GM19397 (cell line): ENCODE data around the gene MOGAT2.
"Not testable (repeated sequence)": the region's sequence is repeated elsewhere in the genome, so short reads cannot be mapped to it uniquely, and the experiment has no call there.

Experiments used
- ATAC-seq: cut with Tn5 transposase; IDR thresholded peaks from one replicate; pipeline ENCODE4 v1.9.1; 2021; ENCODE audit warnings: mild to moderate bottlenecking, moderate library complexity; ENCODE audit not compliant: unreplicated experiment

MOGAT2 gene

DNA sequence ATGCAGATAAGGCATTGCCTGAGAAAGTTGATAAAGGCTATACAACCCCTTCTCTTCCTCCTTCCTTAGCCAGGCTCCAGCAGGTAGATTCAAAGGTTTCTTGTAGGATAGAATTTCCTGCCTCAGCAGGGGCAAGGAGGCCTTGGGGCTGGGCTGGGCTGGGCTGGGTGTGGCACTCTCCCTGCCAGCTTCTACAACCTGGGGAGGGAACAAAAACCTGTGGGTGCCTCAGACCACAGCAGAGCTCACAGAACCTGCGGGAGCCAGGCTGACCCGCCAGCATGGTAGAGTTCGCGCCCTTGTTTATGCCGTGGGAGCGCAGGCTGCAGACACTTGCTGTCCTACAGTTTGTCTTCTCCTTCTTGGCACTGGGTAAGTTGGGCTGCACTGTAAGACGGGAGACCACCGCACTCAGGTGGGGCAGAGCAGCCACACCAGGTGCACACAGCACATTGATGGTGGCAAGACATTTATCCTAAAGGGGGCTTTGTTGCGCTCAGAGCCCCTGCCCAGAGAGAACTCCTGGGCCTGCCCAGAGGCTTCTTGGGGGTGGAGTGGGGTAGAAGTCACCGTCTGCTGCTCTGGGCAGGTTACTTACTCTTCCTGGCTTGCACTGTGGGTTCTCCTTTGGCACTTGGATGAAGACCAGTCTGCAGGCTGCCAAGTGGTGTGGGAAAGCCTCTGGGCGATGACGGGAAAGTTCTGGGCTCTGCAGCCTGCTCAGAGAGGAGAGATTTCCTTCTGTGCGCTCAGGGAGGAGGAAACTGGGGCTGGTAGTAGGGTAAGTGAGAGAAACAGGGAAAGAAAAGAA is at the start of gene MOGAT2:
TSS of gene MOGAT2 (plus strand) at position 231 of the 811 bp plus-strand sequence. CDS start at position 282, 51 bp downstream.
- no peak for ATAC-seq

GRCh38 chr11:75668451-75669297 is 49.0 kb upstream of the MOGAT2 start, which contains the start of gene MAP6:
MAP6 (minus strand) TSS chr11:75669038; CDS start chr11:75668369, 669 bp downstream.
- peak; percentile 12 for ATAC-seq

GRCh38 chr11:75673977-75674582 is 43.6 kb upstream of the MOGAT2 start:
- no peak for ATAC-seq

DNA sequence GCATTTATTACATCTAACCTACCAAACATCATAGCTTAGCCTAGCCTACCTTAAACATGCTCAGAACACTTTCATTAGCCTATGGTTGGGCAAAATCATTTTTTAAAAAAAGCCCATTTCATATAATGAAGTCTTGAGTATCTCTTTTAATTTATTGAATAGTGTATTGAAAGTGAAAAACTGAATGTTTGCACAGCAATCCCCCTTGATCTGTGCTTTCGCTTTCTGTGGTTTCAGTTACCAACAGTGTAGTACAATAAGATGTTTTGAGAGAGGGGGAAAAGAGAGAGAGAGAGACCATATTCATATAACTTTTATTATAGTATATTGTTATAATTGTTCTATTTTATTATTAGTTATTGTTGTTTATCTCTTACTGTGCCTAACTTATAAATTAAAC is 40.4 kb upstream of the MOGAT2 start:
- ATAC-seq, result no peak

- no peak for ATAC-seq
Measured at GRCh38 chr11:75677909-75678308, 39.7 kb upstream of the MOGAT2 start.

DNA sequence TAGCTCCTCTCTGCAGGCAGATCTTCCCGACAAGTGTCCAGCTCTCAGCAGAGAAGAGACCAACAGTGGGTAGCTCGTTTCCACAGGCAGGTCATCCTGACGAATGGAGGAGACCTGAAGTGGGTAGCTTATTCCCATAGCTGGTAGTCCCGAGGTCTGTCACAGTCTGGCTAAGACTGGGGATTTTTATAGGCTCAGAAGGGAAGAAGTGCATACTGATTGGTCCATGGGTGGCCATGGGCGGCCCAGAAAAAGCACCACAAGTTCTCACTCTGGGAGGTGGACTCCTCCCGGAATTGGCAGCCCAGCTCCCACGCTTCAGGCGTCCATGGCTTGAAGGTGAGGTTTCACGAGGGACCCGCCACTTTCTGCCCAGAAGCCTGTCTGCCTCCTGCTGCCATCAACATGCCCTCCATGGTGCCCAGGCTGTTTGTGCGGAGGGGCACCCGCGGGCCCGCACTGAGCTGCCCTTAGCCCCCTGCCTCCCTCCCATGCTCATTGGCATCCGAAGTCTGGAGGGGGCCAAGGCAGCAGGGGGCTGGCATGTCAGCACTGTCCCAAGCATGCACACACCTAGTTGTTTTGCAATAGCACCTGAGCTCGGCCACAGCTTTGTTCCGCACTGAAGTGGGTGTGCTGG is 38.9 kb upstream of the MOGAT2 start:
- ATAC-seq, result no peak

DNA sequence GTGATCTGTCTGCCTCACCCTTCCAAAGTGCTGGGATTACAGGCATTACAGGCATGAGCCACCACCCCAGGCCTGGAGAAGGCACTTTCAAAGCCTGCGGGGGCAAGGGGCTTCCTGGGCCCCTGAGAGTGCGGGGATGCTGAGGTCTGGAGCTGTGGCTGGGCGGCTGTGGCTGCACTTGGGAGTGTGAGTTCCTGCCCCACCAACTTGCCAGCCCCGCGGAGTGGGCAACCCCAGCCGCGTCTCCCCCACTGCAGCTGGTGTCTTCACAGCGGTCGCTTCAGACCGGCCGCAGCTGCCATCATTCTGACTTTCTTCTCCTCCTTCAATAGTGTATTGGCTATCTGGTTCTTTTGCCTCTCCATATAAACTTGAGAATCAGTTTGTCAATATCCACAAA is 38.1 kb upstream of the MOGAT2 start:
- no peak for ATAC-seq

- not testable (repeated sequence) for ATAC-seq
Measured at GRCh38 chr11:75683856-75684255, 33.8 kb upstream of the MOGAT2 start.

DNA sequence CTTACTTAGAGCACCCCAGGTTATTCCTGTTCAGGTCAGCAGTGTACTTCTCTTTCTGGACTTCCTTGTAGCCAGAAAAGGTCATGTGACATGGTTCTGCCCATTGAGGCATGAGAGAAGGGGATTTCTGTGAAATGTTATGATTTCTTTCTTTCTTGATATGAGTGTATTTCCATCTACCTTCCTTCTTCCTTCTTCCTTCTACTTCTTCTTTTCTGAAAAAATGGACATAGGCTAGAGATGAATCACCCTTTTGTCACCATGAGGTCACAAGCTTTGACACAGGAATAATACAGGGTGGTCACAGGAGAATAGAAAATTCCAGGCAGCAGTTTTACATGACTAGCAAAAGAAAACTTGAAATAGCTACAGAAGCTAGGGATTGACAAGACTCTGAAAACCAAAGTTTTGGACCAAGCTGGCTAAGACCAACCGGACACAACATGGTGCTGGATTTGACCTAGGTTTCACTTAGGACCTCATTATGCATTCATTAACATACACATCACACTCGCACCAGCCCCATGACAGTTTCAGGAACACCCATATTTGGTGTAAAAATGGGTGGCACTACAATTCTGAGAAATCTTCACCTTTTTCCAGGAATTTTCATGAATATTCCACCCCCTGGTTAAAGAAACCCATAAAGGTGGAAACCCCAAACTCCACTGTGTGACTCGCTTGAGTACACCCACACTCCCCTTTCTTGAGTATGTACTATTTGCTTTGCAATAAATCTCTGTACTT is 27.6 kb upstream of the MOGAT2 start:
- ATAC-seq, result peak; percentile 56

DNA sequence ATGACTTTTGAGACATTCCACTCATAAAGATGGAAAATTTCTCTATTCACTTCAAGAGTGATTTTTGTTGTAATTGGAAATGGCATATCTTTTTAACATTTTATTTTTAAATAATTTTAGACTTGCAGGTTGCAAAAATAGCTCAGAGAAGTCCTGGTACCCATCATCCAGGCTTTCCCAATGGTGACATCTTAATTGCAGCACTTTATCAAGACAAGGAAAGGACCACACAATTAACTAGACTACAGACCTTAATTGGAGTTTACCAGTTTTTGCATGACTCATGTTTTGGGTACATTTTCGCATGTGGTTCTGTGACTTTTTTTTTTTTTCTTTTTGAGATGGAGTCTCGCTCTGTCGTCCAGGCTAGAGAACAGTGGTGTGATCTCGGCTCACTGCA is 25.8 kb upstream of the MOGAT2 start:
- no peak for ATAC-seq

- no peak for ATAC-seq
Measured at GRCh38 chr11:75697906-75698581, 19.6 kb upstream of the MOGAT2 start.

DNA sequence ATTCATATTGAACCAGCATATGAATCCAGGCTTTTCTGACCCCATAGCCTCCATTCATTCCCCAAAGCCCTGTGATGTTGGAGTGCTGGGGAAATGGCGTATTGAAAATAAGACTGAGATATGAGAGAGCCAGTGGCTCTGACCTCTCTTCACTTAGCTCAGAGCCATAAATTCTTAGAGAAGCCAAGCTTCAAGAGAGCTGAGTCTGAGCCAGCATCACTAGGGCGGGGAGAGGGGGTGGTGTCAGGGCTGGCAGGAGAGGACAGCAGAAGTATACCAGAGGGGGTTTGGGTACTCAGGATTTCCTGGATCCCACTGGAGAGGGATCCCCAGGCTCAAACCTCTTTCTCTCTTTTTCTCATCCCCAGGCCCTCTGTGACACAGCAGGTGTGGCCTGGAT is 16.7 kb upstream of the MOGAT2 start:
- no peak for ATAC-seq

DNA sequence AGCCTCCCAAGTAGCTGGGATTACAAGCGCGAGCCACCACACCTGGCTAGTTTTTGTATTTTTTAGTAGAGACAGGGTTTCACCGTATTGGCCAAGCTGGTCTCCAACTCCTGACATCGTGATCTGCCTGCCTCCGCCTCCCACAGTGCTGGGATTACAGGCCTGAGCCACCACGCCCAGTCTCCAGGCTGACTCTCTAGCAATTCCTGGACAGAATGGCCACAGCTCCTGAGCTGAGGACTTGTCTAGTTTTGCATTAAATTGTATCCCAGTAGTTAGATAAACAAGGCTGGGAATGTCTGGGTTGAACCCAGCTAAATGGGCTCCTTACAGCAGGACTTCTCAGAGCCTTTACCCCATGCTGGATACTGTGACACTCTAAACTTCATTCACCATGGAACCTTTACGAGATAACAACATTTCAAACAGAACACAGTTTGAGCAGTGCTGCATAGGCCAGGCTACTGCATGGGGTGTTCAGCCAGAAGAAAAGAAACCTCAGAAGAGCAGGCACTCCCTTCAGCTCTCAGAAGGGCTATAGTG is 13.9 kb upstream of the MOGAT2 start:
- no peak for ATAC-seq

- no peak for ATAC-seq
Measured at GRCh38 chr11:75705541-75705940, 12.1 kb upstream of the MOGAT2 start.

DNA sequence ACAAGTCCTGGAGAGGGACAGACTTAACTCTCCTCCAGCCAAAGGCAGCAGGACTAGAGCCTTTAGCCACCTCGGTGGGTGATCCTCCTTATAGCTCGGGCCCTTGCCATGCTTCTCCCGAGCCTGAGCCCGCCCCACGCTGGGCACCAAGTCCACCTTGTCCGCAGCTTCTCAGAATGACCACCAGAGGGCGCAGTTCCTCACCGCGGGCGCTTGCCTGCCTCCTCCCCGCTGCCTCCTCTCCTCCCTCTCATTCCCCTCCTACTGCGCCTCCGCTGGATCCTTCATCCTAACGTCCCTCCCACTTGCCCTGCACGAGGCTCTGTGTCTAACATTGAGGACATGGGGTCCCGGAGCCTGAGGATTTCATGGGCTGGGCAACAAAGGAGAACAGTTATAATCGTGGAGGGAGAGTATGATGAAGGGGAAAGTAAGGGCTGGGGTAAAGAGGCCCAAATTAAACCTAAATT is 11.3 kb upstream of the MOGAT2 start:
- ATAC-seq, result no peak

- ATAC-seq, result no peak
Measured at GRCh38 chr11:75714211-75714610, 3.4 kb upstream of the MOGAT2 start.

GRCh38 chr11:75715688-75716087 is 1.9 kb upstream of the MOGAT2 start:
- ATAC-seq, result no peak

GRCh38 chr11:75716659-75717058 is 979 bp upstream of the MOGAT2 start:
- ATAC-seq, result no peak
